ENCODE data around the gene QSER1. TPM values are rescaled to one million over a fixed set of nuclear protein-coding genes. Genes with fewer than 3 reads are reported as not detected.

QSER1 gene
- total and polyA plus RNA-seq, 9 of the 15 experiments (the other 6 are each of a cell fraction or from before 2014, with no cell fraction given) = 5.8 to 33.6 (median 22.3) TPM

- TF ChIP-seq VEZF1 (CRISPR knock-in tag; IDR thresholded peaks at IDR 0.05) = peak; percentile 98
- TF ChIP-seq ZNF143 (CRISPR knock-in tag; IDR thresholded peaks at IDR 0.05) = peak; percentile 66
- TF ChIP-seq RCOR1 (IDR thresholded peaks at IDR 0.05; ENCODE audit: borderline replicate concordance in 1 of 2, low read depth in 2 of 2, low read length in 2 of 2) = 0 out of 4 replicates have a peak, but pooled peaks of 1 of the 2 experiments have one; percentile 14
- no peak for TF ChIP-seq ELF2 (CRISPR knock-in tag; IDR thresholded peaks at IDR 0.05)
- no peak for TF ChIP-seq KAT8 (IDR thresholded peaks at IDR 0.05; ENCODE audit: low read depth)
- TF ChIP-seq RBFOX2 (IDR thresholded peaks at IDR 0.05; ENCODE audit: low read depth, low read length) = peak; percentile 89
- TF ChIP-seq PHB2 (IDR thresholded peaks at IDR 0.05; ENCODE audit: low read depth) = no peak
- TF ChIP-seq SAFB (IDR thresholded peaks at IDR 0.05; ENCODE audit: borderline replicate concordance, low read depth, low read length) = peak; percentile 95
- peak; percentile 31 to 49; a peak in 3 of 4 replicates for TF ChIP-seq NRF1 (conservative IDR thresholded peaks at IDR 0.05 in 1 of 2, IDR thresholded peaks at IDR 0.05 in 1 of 2)
- TF ChIP-seq ZNF395 (CRISPR knock-in tag; IDR thresholded peaks at IDR 0.05) = 0 out of 2 replicates have a peak, but pooled peaks have one; percentile 19
- peak; percentile 50; the same call in 1 of the 2 replicates for TF ChIP-seq SOX6 (IDR thresholded peaks at IDR 0.05)
- TF ChIP-seq ETV1 (tag; conservative IDR thresholded peaks at IDR 0.05; ENCODE audit: low read depth) = peak; percentile 92
- TF ChIP-seq REST (IDR thresholded peaks at IDR 0.05; ENCODE audit: borderline replicate concordance) = peak; percentile 65
- peak; percentile 85 for TF ChIP-seq REST (CRISPR knock-in tag; IDR thresholded peaks at IDR 0.05; ENCODE audit: low read depth)
- no peak for TF ChIP-seq JUND (IDR thresholded peaks at IDR 0.05; ENCODE audit: borderline replicate concordance, low read depth, low read length)
- TF ChIP-seq JUND (tag; IDR thresholded peaks at IDR 0.05; ENCODE audit: borderline replicate concordance, low read depth, low read length) = peak; percentile 22; the same call in 1 of the 3 replicates
- 0 out of 2 replicates have a peak, but pooled peaks have one; percentile 16 for TF ChIP-seq BHLHE40 (IDR thresholded peaks at IDR 0.05; ENCODE audit: low read length)
These were observed at the start of gene QSER1 (continued) for GRCh38 chr11:32892355-32893092.
